ENCODE results near the gene SLC17A4.
"Not testable (repeated sequence)": the region's sequence is repeated elsewhere in the genome, so short reads cannot be mapped to it uniquely, and the experiment has no call there.

GRCh38 chr6:25748601-25749517 lies 5.7 kb upstream of the SLC17A4 start:
- TF ChIP-seq CTCF (IDR thresholded peaks at IDR 0.05); POLR2AphosphoS5 (IDR thresholded peaks at IDR 0.05; ENCODE audit: low read depth, low read length); TCF7L2 (IDR thresholded peaks at IDR 0.05; ENCODE audit: low read depth, low read length); REST (IDR thresholded peaks at IDR 0.05; ENCODE audit: insufficient read depth in 1 of 2, low read depth in 2 of 2, low read length in 1 of 2): not testable (repeated sequence)

Data from Panc1 (cell line).